Measurements from ENCODE around the gene BBS2. TPM values are rescaled to one million over a fixed set of nuclear protein-coding genes. Genes with fewer than 3 reads are reported as not detected.

BBS2 gene
- total and polyA plus RNA-seq, 2 of the 13 experiments (the other 11 are each of a cell fraction or from before 2014, with no cell fraction given): 59.7 to 68.3 TPM

GRCh38 chr16:56551796-56552738, 32.2 kb upstream of the BBS2 start (continued):
- TF ChIP-seq ZNF280D (CRISPR knock-in tag; IDR thresholded peaks at IDR 0.05) (no peak), RARG (CRISPR knock-in tag; IDR thresholded peaks at IDR 0.05; ENCODE audit: low read depth) (no peak), MAFF (IDR thresholded peaks at IDR 0.05; ENCODE audit: low read depth, low read length) (no peak), SRF (IDR thresholded peaks at IDR 0.05; ENCODE audit: low read depth, low read length) (no peak), ZNF251 (CRISPR knock-in tag; IDR thresholded peaks at IDR 0.05) (no peak), CSRNP2 (CRISPR knock-in tag; conservative IDR thresholded peaks at IDR 0.05; ENCODE audit: low read depth) (no peak), MYNN (CRISPR knock-in tag; IDR thresholded peaks at IDR 0.05; ENCODE audit: low read depth) (no peak), GABPA (IDR thresholded peaks at IDR 0.05; ENCODE audit: low read depth, low read length) (no peak), GABPA (CRISPR knock-in tag; IDR thresholded peaks at IDR 0.05; ENCODE audit: low read depth) (peak; percentile 60; the same call in 1 of the 2 replicates), TCF7 (IDR thresholded peaks at IDR 0.05; ENCODE audit: low read depth) (peak; percentile 95), TFAP4 (IDR thresholded peaks at IDR 0.05; ENCODE audit: borderline replicate concordance, low read depth) (peak; percentile 33; the same call in 1 of the 2 replicates), ZNF282 (IDR thresholded peaks at IDR 0.05; ENCODE audit: partially characterized antibody) (no peak), ZNF563 (CRISPR knock-in tag; IDR thresholded peaks at IDR 0.05) (no peak), NFAT5 (CRISPR knock-in tag; IDR thresholded peaks at IDR 0.05) (no peak), PCBP1 (IDR thresholded peaks at IDR 0.05; ENCODE audit: borderline replicate concordance, low read depth, low read length) (no peak)

All from HepG2 (cell line).